GM21447 (cell line): Measurements from ENCODE around the gene SLC2A8.

ENCODE experiments used
- ATAC-seq: cut with Tn5 transposase; IDR thresholded peaks from one replicate; pipeline ENCODE4 v1.9.1; 2021; ENCODE audit not compliant: unreplicated experiment

SLC2A8 gene

DNA sequence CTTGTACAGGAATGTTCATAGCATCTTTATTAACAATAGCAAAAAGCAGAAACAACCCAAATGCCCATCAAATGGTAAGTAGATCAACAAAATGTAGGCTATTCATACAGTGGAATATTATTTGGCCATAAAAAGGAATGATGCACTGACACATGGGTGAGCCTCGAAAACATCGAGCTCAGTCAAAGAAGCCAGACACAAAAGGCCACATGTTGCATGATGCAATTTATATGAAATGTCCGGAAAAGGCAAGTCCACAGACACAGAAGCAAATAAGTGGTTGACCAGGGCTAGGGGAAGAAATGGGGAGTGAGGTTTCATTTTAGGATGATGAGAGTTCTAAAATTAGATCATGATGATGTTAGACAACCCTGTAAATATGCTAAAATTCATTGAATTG lies 16.5 kb upstream of the SLC2A8 start:
- ATAC-seq = no peak

DNA sequence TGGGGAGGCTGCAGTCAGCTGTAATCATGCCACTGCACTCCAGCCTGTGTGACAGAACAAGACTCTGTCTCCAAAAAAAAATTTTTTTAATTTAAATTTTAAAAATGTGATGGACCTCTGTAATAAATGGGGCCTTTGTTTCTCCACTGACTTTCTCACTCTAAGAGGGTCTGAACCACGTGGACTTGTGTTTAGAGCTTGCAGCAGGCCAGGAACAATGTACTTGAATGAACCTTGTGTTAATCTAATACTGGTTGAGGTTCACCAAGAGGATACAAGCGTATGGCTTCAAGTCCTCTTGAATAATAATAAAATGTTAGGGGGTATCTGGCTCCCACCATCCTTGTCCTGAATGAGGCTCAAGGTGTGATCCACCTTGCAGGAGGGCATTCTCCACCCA lies 14.4 kb upstream of the SLC2A8 start:
- ATAC-seq = no peak

DNA sequence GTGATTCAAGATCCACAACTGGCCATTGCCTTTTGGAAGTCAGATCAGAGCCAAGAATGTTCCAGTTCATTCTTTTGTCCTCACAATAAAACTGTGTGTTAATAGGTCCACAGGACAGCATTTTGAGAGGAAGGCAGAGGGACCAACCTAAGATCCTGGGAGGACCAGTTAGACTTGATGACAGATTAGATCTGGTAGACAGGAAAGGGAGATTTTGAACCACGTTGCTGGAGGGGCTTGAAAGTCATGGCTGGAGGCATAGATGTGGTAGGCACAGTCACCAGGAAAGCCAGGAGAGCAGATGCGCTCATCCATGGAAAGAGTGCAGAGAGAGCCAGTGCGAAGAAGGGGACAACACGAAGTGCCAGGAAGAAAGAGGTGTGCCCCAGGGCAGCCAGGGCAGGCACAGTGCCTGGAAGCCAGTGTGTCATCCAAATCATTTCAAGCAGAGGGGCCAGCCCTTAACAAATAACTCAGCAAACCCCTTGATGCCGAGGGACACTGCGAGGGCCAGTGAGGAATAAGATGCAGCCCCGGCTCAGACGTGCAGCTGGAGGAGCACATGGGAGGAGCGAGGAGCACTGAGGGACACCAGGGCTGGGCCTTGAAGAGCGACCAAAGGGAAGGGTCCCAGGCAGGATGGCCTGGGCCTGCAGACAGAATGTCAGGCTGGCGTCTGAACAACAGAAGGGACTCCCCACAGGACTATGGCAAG lies 12.8 kb upstream of the SLC2A8 start:
- no peak for ATAC-seq

DNA sequence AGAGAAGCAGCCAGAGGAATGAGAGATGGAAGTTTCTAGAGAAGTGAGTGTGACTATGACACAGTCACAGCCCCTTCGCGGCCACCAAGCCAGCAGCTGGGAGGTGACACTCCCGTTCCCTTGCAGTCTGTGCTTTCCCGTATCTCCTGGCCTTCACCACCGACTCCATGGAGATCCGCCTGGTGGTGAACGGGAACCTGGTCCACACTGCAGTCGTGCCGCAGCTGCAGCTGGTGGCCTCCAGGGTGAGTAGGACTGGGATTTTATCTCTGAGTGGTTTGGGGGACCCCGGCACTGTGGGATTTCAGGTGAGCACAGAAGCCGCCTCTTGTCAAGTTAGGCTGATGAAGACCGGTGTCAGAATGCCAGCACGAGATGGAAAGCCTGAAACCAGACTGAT lies 12.1 kb upstream of the SLC2A8 start:
- ATAC-seq = no peak

DNA sequence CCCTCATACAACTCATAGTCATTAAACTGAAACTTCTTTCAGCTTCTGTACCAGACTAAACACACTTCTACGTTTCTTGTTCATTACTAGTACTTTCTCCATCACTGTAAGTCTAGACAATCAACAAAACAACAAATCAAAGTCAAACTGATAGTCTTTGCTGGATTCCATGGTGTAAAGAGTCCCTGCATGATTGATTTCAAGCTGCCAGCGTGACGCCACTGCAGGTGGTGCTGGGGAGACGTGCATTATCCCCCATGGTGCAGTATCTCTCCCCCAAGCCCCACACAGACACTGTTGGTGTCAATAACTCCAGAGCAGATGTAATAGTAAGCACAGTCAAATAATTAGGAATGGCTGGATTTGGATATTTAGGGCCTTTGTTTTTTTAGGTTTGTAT lies 10.7 kb upstream of the SLC2A8 start:
- ATAC-seq = no peak

DNA sequence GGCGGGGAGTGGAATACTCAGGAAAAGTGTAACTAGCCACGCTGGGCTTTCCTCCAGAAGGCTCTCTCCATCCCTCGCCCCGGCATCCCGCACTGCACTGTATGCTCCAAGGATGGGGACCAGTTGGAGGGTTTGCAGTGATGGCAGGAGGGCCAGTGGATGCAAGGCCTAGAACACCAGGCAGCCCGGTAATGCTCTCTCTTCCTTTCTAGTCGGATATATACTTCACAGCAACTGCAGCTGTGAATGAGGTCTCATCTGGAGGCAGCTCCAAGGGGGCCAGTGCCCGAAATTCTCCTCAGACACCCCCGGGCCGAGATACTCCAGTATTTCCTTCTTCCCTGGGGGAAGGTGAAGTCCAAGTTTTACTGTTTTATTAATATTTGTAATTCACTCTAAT lies 10.0 kb upstream of the SLC2A8 start:
- ATAC-seq = no peak

DNA sequence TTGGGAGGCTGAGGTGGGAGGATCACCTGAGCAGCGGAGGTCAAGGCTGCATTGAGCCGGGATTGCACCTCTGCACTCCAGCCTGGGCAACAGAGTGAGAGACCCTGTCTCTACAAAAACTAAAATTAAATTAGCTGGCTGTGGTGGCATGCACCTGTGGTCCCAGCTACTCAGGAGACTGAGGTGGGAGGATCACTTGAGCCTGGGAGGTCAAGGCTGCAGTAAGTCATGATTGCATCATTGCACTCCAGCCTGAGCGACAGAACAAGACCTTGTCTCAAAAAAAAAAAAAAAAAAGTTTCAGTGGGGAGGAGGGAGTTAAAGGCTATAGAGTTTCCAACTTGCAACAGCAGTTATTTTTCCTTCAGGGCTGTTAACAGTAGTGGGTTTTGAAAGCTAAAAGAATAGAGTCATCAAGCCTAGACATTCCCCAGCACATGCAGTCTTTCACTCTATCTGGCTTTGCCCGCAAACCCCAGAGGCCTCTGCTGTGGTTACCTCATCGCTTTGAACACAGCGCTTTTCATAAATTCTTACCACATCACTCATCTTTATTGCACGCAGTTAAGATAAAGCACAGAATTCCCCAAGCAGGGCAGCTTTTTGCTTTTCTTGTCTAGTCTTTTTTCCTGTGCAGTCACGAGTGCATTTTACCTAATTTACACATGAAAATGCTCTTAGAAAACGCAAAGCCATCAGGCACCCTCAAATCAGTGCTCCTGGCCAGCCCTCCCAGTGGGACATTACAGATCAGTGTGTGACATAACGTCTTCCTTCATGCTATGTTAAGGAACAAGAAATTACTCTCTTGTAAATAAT lies 8.7 kb upstream of the SLC2A8 start:
- ATAC-seq = peak; percentile 92

DNA sequence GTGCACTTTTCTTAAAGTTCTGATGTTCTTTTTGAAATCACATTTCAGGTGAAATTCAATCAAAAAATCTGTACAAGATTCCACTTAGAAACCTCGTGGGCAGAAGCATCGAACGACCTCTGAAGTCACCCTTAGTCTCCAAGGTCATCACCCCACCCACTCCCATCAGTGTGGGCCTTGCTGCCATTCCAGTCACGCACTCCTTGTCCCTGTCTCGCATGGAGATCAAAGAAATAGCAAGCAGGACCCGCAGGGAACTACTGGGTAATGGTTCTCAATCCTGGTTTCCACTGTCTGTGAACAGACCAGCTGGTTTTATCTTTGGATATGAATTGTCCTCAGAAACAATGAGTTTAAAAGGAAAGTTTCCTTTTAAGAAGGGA lies 8.1 kb upstream of the SLC2A8 start:
- no peak for ATAC-seq

DNA sequence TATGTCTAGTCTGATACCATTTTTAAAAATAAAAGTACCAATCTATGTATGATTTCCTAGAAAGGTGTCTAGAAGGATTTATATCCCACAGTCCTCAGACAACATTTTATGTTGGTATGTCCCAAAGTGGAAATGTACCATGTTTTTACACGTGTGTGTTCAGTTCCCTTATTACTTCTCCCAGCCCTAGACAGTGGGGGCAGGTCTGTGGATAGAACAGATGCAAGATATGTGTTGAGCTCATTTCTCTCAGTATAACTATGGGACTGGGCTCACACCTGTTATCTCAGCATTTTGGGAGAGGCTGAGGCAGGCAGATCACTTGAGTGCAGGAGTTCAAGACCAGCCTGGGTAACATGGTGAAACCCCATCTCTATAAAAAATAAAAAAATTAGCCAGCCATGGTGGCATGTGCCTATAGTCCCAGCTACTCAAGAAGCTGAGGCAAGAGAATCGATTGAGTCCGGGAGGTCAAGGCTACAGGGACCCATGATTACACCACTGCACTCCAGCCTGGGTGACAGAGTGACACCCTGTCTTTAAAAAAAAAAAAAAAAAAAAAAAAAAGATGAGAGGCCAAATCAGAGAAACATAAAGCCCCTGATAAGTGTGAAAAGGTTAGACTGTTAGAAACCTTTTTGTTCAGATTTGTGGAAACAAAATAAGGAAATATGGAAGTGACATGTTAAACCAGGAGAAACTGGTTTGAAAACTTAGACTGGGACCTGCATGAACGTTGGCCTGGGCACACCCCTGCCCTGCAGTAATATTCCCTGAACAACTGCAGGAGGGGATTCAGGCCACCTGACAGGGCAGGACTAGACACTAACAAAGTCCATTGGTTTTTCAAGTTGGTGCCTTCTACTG lies 7.4 kb upstream of the SLC2A8 start:
- no peak for ATAC-seq

DNA sequence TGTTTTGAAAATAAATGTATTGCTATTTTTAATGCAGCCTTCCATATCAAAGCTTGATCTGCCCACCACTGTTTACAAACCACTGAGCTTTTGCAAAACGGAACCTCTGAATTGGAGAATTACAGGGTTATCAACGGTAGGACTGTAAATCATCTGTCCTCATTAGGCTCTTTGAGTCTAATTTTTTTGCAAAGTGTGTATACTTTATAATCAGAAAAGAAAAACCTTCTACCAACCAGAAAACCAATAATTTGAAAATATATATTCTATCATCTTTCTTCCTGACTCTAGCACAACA lies 6.8 kb upstream of the SLC2A8 start:
- no peak for ATAC-seq

DNA sequence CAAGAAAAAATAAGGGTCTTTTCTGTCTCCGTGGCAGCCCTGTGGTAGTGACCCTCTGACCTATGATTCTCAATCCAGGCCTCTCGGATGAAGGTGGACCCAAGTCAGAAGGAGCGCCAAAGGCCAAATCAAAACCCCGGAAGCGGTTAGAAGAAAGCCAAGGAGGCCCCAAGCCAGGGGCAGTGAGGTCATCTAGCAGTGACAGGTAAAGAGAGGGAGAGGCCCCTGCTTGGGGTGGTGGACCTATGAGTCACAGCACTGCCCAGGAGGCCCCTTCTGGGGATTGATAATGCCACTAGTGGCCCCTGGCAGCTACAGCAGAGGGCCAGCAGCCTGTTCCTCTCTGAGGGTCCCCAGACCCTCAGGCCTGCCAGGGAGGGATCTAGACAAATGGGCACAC lies 6.4 kb upstream of the SLC2A8 start:
- ATAC-seq = no peak

DNA sequence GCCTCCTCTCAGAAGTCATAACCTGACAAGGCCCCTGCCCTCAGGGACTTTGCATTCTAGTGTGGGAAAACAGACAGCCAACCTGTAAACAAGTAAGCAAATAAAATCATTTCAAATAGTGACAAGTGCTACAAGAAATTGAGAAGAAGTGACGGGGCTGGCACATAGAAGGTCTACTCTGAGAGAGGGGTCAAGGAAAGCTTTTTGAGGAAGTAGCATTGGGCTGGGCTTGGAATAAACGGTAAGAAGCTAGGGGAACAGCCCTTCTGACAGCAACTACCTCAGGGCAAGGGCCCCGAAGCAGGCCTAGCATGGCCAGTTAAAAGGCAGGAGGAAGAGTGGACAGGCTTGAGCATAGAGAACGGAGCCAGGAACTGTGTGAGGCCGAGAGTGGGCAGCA lies 4.8 kb upstream of the SLC2A8 start:
- no peak for ATAC-seq

DNA sequence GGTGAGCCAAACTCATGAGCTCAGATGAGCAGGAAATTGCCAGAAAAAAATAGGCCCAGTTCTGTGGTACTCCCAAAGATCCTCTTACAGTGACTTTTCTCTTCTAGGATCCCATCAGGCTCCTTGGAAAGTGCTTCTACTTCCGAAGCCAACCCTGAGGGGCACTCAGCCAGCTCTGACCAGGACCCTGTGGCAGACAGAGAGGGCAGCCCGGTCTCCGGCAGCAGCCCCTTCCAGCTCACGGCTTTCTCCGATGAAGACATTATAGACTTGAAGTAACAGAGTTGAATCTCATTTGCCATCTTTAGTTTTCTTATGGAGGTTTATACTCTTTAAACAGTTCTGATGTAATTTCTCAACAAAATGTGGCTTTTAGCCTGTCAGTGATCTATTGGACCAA lies 4.0 kb upstream of the SLC2A8 start:
- no peak for ATAC-seq

DNA sequence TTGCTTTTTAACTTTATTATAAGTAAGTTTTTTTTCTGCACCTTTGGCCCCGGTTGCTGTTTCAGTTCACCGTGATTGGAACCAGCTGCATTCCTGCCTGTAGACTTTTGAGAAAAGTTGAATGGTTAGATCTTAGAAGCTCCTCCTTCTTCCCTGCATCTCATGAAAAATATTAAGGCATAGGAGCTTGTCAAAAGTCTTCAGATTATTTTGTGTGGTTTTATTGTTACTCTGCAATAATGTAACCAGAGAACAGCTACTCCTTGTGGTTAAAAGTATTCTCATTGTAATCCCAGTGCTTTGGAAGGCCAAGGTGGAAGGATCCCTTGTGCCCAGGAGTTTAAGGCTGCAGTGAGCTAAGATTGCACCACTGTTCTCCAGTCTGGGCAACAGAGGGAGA lies 3.3 kb upstream of the SLC2A8 start:
- ATAC-seq = no peak

DNA sequence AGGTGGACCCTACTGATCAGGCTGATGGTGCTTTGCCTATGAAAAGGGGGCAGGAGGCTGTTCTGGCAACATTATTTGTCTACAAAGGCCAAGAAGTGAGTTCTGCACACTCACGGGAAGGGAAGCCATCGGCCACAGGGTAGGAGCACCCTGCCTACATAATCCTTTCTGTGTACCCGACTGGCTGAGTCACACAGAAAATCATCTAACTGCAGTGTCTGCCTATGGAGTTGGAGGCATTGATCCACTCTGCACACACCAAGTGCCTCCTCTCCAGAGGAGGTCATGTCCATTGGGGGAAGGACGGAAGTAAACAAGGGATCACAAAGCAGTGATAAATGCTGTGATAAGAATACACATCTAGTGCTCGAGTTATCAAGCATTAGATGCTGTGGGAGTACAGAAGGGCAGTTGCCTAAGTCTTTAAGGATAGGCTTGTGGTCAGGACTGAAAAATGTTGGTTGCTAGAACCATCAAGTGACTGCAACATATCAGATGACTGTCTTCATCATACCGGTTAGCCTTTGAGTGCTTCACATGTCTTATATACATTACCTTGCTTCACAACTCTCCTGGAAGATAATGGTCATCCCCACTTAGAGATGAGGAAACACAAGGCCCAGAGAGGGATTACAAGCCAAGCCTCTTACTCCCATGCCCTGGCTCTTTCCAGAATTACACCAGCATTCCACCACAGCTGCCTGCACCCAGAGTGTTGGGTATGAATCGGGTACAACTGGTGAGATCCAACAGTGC lies 1.3 kb upstream of the SLC2A8 start:
- no peak for ATAC-seq

DNA sequence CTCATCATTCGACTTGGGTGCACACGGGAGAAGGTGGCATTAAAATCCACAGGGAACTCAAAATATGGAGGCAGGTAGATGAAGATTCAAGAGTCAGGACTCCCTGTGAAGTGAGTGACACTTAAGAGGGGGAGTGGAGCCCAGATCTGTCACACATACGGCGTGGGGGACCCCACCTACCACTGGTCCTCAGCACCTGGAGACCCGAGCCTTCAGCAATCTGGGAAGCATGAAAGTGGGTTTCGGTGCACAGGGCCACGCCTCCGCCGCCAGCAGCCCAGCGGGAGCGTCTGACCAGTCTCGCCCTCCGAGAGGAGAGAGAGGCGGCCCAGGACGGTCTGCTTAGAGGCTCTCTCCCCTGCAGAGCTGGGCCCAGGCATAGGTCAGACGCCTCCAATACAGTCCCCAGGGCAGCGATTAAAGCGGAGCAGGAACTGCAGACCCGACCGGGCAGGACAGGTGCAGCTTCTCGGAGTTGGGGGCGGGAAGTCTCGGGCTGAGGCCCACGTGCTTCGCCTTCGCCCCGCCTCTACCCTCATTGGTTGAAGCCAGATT lies 639 bp upstream of the SLC2A8 start:
- ATAC-seq = no peak

DNA sequence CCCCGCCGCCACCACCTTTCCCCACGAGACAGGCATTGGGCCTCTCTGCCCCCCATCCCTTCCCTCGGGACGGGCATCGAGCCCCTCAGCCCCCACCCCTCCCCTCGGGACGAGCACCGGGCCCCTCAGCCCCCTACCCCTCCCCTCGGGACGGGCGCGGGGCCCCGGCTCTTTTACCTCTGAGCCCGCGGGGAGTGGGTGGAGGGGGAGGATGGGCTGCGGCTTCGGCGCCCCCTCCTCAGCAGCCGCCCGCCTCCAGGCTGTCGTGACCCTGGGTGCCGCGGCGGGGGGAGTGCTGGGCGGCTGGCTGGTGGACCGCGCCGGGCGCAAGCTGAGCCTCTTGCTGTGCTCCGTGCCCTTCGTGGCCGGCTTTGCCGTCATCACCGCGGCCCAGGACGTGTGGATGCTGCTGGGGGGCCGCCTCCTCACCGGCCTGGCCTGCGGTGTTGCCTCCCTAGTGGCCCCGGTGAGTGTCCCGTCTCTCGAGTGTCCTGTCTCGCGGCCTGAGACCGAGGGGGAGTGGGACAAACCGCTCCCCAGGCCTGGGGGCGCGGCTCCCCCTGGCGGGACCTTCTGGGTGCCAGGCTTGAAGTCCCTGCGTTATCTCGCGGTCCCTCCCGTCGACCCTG lies 791 bp downstream of the SLC2A8 start:
- ATAC-seq = no peak

DNA sequence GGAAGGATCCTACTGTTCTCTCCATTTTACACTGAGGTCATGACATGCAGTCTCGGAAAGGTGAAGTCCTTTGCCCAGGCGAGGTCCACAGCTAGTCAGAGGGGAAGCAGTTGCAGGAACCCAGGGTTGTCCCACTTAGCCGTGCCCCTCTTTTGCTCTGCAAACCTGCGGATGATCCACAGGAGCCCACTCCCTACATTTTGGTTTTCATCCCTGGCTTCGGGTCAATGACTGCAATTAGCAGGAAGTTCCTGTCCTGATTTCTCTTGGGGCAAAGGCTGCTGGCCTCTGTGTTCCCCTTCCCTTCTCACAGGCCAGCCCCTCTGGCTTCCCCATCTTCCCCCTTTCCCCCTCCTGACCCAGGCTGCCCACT lies 1.3 kb downstream of the SLC2A8 start:
- no peak for ATAC-seq

DNA sequence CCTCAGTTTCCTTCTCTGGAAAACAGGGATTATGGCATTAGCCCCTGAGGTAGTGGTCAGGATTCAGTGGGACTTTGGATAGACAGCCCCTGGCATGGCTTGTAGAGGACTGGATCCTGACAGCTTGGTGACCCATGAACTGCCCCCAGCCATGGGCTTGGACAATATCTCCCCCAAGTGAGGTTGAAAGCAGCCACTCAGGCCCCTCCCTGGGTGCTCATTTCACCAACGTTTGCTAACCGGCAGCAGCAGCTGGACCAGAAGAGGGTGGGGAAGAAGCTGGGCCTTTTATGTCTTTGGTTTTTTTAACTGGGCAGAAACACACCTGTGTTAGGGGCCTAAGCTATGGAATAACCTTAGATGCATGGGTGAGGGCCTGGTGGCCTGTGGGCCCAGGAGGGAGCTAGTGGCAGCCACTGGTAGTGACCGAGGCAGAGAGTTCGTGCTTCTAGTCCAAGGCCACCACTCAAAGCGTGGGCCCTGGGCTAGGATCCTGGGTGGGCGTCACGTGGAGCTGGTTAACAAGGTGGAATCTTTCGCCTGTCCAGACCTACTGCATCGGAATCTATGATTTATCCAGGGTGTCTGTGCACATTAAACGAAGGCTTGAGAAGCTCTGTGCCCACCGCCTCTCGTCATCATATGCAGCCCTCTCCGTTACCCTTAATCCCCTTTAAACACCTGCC lies 1.9 kb downstream of the SLC2A8 start:
- ATAC-seq = no peak

DNA sequence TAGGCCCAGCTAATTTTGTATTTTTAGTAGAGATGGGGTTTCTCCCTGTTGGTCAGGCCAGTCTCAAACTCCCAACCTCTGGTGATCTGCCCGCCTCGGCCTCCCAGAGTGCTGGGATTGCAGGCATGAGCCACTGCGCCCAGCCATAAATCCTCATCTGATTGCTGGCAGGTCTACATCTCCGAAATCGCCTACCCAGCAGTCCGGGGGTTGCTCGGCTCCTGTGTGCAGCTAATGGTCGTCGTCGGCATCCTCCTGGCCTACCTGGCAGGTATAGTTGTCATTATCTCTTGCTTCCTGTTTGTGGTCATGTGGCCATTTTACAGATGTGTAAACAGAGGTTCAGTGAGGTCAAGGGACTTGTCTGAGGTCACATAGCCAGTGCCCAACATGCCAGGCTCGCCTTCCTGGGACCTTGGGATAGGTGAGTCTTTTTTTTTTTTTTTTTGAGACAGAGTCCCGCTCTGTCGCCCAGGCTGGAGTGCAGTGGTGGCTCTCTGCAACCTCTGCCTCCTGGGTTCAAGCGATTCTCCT lies 2.8 kb downstream of the SLC2A8 start:
- no peak for ATAC-seq
